Measurements from ENCODE around the gene HAT1.

The HAT1 gene

GRCh38 chr2:171921970-171922229, 361 bp upstream of the HAT1 start:
- no peak for DNase-seq (ENCODE audit: low read depth)

GRCh38 chr2:171923206-171923605, 945 bp downstream of the HAT1 start:
- no peak for DNase-seq (ENCODE audit: low read depth)

- DNase-seq (ENCODE audit: low read depth), result no peak
These were observed 2.1 kb downstream of the HAT1 start for GRCh38 chr2:171924170-171924942.

- no peak for DNase-seq (ENCODE audit: low read depth)
These were observed 8.1 kb downstream of the HAT1 start for GRCh38 chr2:171930385-171930784.

- DNase-seq (ENCODE audit: low read depth), result no peak
These were observed 16.9 kb downstream of the HAT1 start for GRCh38 chr2:171939058-171939742.

GRCh38 chr2:171939743-171940071, 17.4 kb downstream of the HAT1 start:
- DNase-seq (ENCODE audit: low read depth), result no peak

- DNase-seq (ENCODE audit: low read depth), result no peak
These were observed 19.0 kb downstream of the HAT1 start for GRCh38 chr2:171941316-171941699.

GRCh38 chr2:171943869-171944268, 21.6 kb downstream of the HAT1 start:
- no peak for DNase-seq (ENCODE audit: low read depth)

- DNase-seq (ENCODE audit: low read depth), result no peak
These were observed 30.0 kb downstream of the HAT1 start for GRCh38 chr2:171952276-171952675.

- DNase-seq (ENCODE audit: low read depth), result no peak
These were observed 30.5 kb downstream of the HAT1 start for GRCh38 chr2:171952748-171953147.

- no peak for DNase-seq (ENCODE audit: low read depth)
These were observed 34.0 kb downstream of the HAT1 start for GRCh38 chr2:171956135-171956825.

GRCh38 chr2:171957061-171957460, 34.8 kb downstream of the HAT1 start:
- no peak for DNase-seq (ENCODE audit: low read depth)

- no peak for DNase-seq (ENCODE audit: low read depth)
These were observed 36.2 kb downstream of the HAT1 start for GRCh38 chr2:171958475-171958874.

- DNase-seq (ENCODE audit: low read depth), result no peak
These were observed 37.7 kb downstream of the HAT1 start for GRCh38 chr2:171959998-171960397.

GRCh38 chr2:171960570-171960969, 38.3 kb downstream of the HAT1 start:
- no peak for DNase-seq (ENCODE audit: low read depth)

GRCh38 chr2:171963198-171963597, 40.9 kb downstream of the HAT1 start:
- DNase-seq (ENCODE audit: low read depth), result no peak

- no peak for DNase-seq (ENCODE audit: low read depth)
These were observed 42.0 kb downstream of the HAT1 start for GRCh38 chr2:171964308-171964707.

- no peak for DNase-seq (ENCODE audit: low read depth)
These were observed 43.0 kb downstream of the HAT1 start for GRCh38 chr2:171965238-171965637.

- no peak for DNase-seq (ENCODE audit: low read depth)
These were observed 43.4 kb downstream of the HAT1 start for GRCh38 chr2:171965661-171966060.

- DNase-seq (ENCODE audit: low read depth), result no peak
These were observed 44.0 kb downstream of the HAT1 start for GRCh38 chr2:171966235-171966634.

- DNase-seq (ENCODE audit: low read depth), result no peak
These were observed 44.4 kb downstream of the HAT1 start for GRCh38 chr2:171966688-171967087.

GRCh38 chr2:171968509-171968908, 46.2 kb downstream of the HAT1 start:
- no peak for DNase-seq (ENCODE audit: low read depth)

GRCh38 chr2:171972329-171972982, 50.2 kb downstream of the HAT1 start:
- DNase-seq (ENCODE audit: low read depth), result no peak
